ENCODE results near the gene CTNNA3.

CTNNA3 gene

DNA sequence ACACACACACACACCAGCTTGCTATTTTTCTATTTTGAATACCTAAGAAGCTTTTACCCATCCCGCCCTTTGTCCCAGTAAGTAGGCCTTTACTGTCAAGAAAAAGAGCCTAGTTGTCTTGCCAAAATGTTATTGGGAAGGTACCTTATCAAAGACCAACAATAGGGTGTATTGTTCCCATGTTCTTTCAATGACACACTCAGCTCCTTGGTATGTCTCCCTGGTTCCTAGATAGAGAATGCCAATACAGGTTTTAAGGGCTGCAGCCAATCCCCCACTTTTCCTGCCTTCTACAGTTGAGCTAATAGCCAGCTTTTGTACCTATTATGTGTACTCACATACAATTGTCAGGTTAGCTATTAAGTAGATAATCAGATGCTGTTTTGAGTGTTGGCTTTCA is 862.1 kb downstream of the CTNNA3 start:
- TF ChIP-seq SP3 (tag by site-specific recombination; IDR thresholded peaks at IDR 0.05), result no peak
- TF ChIP-seq ZNF391 (tag by site-specific recombination; IDR thresholded peaks at IDR 0.05; ENCODE audit: borderline replicate concordance, low read depth), result no peak
- TF ChIP-seq, protein P1, sequence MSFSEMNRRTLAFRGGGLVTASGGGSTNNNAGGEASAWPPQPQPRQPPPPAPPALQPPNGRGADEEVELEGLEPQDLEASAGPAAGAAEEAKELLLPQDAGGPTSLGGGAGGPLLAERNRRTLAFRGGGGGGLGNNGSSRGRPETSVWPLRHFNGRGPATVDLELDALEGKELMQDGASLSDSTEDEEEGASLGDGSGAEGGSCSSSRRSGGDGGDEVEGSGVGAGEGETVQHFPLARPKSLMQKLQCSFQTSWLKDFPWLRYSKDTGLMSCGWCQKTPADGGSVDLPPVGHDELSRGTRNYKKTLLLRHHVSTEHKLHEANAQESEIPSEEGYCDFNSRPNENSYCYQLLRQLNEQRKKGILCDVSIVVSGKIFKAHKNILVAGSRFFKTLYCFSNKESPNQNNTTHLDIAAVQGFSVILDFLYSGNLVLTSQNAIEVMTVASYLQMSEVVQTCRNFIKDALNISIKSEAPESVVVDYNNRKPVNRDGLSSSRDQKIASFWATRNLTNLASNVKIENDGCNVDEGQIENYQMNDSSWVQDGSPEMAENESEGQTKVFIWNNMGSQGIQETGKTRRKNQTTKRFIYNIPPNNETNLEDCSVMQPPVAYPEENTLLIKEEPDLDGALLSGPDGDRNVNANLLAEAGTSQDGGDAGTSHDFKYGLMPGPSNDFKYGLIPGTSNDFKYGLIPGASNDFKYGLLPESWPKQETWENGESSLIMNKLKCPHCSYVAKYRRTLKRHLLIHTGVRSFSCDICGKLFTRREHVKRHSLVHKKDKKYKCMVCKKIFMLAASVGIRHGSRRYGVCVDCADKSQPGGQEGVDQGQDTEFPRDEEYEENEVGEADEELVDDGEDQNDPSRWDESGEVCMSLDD (tag by site-specific recombination; IDR thresholded peaks at IDR 0.05), result no peak
- TF ChIP-seq ZNF660 (tag by site-specific recombination; IDR thresholded peaks at IDR 0.05), result no peak
- TF ChIP-seq, protein P2, sequence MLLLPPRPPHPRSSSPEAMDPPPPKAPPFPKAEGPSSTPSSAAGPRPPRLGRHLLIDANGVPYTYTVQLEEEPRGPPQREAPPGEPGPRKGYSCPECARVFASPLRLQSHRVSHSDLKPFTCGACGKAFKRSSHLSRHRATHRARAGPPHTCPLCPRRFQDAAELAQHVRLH (tag by site-specific recombination; IDR thresholded peaks at IDR 0.05), result no peak
- TF ChIP-seq, protein P3, sequence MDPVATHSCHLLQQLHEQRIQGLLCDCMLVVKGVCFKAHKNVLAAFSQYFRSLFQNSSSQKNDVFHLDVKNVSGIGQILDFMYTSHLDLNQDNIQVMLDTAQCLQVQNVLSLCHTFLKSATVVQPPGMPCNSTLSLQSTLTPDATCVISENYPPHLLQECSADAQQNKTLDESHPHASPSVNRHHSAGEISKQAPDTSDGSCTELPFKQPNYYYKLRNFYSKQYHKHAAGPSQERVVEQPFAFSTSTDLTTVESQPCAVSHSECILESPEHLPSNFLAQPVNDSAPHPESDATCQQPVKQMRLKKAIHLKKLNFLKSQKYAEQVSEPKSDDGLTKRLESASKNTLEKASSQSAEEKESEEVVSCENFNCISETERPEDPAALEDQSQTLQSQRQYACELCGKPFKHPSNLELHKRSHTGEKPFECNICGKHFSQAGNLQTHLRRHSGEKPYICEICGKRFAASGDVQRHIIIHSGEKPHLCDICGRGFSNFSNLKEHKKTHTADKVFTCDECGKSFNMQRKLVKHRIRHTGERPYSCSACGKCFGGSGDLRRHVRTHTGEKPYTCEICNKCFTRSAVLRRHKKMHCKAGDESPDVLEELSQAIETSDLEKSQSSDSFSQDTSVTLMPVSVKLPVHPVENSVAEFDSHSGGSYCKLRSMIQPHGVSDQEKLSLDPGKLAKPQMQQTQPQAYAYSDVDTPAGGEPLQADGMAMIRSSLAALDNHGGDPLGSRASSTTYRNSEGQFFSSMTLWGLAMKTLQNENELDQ (tag by site-specific recombination; IDR thresholded peaks at IDR 0.05; ENCODE audit: low read depth), result no peak
- no peak for TF ChIP-seq FEZF1 (tag by site-specific recombination; IDR thresholded peaks at IDR 0.05)
- no peak for TF ChIP-seq ZNF549 (tag by site-specific recombination; IDR thresholded peaks at IDR 0.05)
- TF ChIP-seq ZNF24 (tag by site-specific recombination; IDR thresholded peaks at IDR 0.05), result no peak
- Histone ChIP-seq H3K36me3 (ENCODE audit: control insufficient read depth in 2 of 2, insufficient read depth in 1 of 2, low read length in 2 of 2) (no peaks in the 10 kb centered on the region), H3K4me1 (ENCODE audit: control insufficient read depth, insufficient read depth, low read length) (peaks cover 7% of the 10 kb centered on the region), H3K27ac (ENCODE audit: extremely low read depth, low read depth, low read length) (no peak overlapping the region), H3K9me3 (ENCODE audit: control insufficient read depth, insufficient read depth, low read depth, low read length) (no peaks in the 10 kb centered on the region), H3K4me3 (ENCODE audit: low read depth, low read length) (no peak overlapping the region)
- ChIA-PET POLR2A (no interaction called here), CTCF (no interaction called here)

DNA sequence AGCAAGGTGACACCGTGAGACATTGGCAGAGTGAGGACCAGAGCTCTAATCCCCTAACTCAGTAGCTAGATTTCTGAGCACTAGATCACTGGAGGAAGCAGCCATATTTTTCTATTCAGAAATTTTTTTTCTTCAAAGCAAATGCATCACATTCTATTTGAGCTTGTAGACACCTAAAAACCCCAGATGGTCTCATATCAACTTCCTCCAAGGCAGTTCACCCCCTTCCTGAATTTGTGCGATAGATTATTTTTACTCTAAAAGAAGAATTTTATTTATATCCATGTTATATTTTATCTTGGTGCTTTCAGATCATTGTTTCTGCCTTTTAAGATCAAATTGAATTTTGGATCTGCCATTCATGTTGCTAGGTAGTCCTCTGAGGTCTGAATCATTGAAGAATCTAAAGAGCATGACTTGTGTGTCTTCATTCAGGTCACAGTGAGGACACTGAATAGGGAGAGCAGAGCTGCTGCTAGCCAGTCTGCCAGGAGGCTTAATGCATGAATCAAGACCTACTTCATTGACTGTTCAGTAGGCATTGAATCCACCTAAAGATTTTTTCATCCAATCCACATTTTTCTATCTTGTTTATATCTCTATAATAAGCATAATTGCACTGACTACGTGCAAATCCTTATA is 863.1 kb downstream of the CTNNA3 start:
- CTCF ChIA-PET, result no interaction called here
- Histone ChIP-seq H3K4me1 (ENCODE audit: control insufficient read depth, insufficient read depth, low read length) (peaks cover 7% of the 10 kb centered on the region), H3K9me3 (ENCODE audit: control insufficient read depth, insufficient read depth, low read depth, low read length) (no peaks in the 10 kb centered on the region), H3K4me3 (ENCODE audit: low read depth, low read length) (no peak overlapping the region), H3K27ac (ENCODE audit: extremely low read depth, low read depth, low read length) (no peak overlapping the region), H3K36me3 (ENCODE audit: control insufficient read depth in 2 of 2, insufficient read depth in 1 of 2, low read length in 2 of 2) (no peaks in the 10 kb centered on the region)
- POLR2A ChIA-PET, result no interaction called here
- TF ChIP-seq ZNF473 (tag by site-specific recombination; IDR thresholded peaks at IDR 0.05), result no peak
- no peak for TF ChIP-seq ZNF239 (tag by site-specific recombination; IDR thresholded peaks at IDR 0.05)
- TF ChIP-seq ZNF140 (tag by site-specific recombination; IDR thresholded peaks at IDR 0.05), result no peak
- TF ChIP-seq, protein P4, sequence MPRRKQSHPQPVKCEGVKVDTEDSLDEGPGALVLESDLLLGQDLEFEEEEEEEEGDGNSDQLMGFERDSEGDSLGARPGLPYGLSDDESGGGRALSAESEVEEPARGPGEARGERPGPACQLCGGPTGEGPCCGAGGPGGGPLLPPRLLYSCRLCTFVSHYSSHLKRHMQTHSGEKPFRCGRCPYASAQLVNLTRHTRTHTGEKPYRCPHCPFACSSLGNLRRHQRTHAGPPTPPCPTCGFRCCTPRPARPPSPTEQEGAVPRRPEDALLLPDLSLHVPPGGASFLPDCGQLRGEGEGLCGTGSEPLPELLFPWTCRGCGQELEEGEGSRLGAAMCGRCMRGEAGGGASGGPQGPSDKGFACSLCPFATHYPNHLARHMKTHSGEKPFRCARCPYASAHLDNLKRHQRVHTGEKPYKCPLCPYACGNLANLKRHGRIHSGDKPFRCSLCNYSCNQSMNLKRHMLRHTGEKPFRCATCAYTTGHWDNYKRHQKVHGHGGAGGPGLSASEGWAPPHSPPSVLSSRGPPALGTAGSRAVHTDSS (tag by site-specific recombination; IDR thresholded peaks at IDR 0.05), result no peak
- TF ChIP-seq BCL11B (tag by site-specific recombination; IDR thresholded peaks at IDR 0.05; ENCODE audit: low read depth), result no peak
- TF ChIP-seq, protein P5, sequence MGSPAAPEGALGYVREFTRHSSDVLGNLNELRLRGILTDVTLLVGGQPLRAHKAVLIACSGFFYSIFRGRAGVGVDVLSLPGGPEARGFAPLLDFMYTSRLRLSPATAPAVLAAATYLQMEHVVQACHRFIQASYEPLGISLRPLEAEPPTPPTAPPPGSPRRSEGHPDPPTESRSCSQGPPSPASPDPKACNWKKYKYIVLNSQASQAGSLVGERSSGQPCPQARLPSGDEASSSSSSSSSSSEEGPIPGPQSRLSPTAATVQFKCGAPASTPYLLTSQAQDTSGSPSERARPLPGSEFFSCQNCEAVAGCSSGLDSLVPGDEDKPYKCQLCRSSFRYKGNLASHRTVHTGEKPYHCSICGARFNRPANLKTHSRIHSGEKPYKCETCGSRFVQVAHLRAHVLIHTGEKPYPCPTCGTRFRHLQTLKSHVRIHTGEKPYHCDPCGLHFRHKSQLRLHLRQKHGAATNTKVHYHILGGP (tag by site-specific recombination; IDR thresholded peaks at IDR 0.05), result no peak
- TF ChIP-seq, protein P6, sequence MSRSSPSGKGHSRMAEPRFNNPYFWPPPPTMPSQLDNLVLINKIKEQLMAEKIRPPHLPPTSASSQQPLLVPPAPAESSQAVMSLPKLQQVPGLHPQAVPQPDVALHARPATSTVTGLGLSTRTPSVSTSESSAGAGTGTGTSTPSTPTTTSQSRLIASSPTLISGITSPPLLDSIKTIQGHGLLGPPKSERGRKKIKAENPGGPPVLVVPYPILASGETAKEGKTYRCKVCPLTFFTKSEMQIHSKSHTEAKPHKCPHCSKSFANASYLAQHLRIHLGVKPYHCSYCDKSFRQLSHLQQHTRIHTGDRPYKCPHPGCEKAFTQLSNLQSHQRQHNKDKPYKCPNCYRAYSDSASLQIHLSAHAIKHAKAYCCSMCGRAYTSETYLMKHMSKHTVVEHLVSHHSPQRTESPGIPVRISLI (tag by site-specific recombination; IDR thresholded peaks at IDR 0.05), result no peak
